Esophagus muscularis mucosa (tissue), 4 donors: ENCODE results near the gene DHX34. TPM values are rescaled to one million over a fixed set of nuclear protein-coding genes. Genes with fewer than 3 reads are reported as not detected.
"Not testable (repeated sequence)": the region's sequence is repeated elsewhere in the genome, so short reads cannot be mapped to it uniquely, and the experiment has no call there.

Experiments
- DNase-seq: peaks from one replicate; pipeline ENCODE4 v3.0.0-alpha.2; 2017; ENCODE audit errors: extremely low spot score
- H3K27ac ChIP-seq, 4 donors: fragments of 200-600 bp; sonication (generic); replicated peaks in 1 of 4; 1 replicate in 3 of 4; 2 replicates in 1 of 4; pipeline ENCODE4 v1.5.1; 2016 to 2019; ENCODE audit warnings: mild to moderate bottlenecking in 1 of 4
- H3K27me3 ChIP-seq, 4 donors: fragments of 200-600 bp; sonication (generic); one replicate each; pipeline versions ENCODE4 v1.5.1 to v1.6.0; 2016 to 2019
- H3K36me3 ChIP-seq, 4 donors: fragments of 200-600 bp; sonication (generic); one replicate each; pipeline ENCODE4 v1.5.1; 2016 to 2019
- H3K4me1 ChIP-seq, 4 donors: fragments of 200-600 bp; sonication (generic); one replicate each; pipeline ENCODE4 v1.5.1; 2016 to 2019
- H3K4me3 ChIP-seq, 4 donors: fragments of 200-600 bp; sonication (generic); 1 replicate in 2 of 4; 2 replicates in 2 of 4; pipeline ENCODE4 v1.5.1; 2016 to 2019; ENCODE audit warnings: mild to moderate bottlenecking in 4 of 4, moderate library complexity in 1 of 4
- H3K9me3 ChIP-seq, 4 donors: fragments of 200-600 bp; sonication (generic); 1 replicate in 3 of 4; 2 replicates in 1 of 4; pipeline ENCODE4 v1.5.1; 2016 to 2019
- CTCF ChIP-seq, 3 experiments: fragments of 200-600 bp in 2 of 3; fragments of 450-650 bp in 1 of 3; sonication (generic) in 2 of 3; IDR thresholded peaks; one replicate each; pipeline ENCODE4 v1.5.1; 2017 to 2019; ENCODE audit warnings: antibody characterized with exemption in 3 of 3, mild to moderate bottlenecking in 2 of 3, moderate library complexity in 1 of 3
- EP300 ChIP-seq: sonication (generic); formaldehyde crosslinking; IDR thresholded peaks from one replicate; pipeline ENCODE4 v1.6.1; 2017; ENCODE audit warnings: antibody characterized with exemption
- POLR2A ChIP-seq: fragments of 450-650 bp; IDR thresholded peaks from one replicate; pipeline ENCODE4 v1.6.1; 2017; ENCODE audit warnings: antibody characterized with exemption, moderate library complexity, mild to moderate bottlenecking, low read depth
- POLR2AphosphoS5 ChIP-seq, 2 donors: sonication (generic); formaldehyde crosslinking; IDR thresholded peaks; one replicate each; pipeline ENCODE4 v1.6.1; 2017; ENCODE audit warnings: antibody characterized with exemption in 2 of 2
- WGBS: methylation state at CpG from one replicate; pipeline ENCODE4 v1.1.5; 2018; 5-methylcytosine and 5-hydroxymethylcytosine counted together
- intact Hi-C: fragments of 100-400 bp; cut with DNase I; formaldehyde crosslinking; loops from one replicate; pipeline ENCODE4 v1.15.1; 2023
- total RNA-seq, 4 donors: library from RNA; depleted of rRNA; stranded (reverse); fragments of >200 nt; gene quantifications; one replicate each; pipeline versions ENCODE4 v1.1.0 to v1.2.1, GENCODE V29; 2016

Gene DHX34
- total RNA-seq, 4 donors from 2014 or later: 9.1 to 15.6 (median 12.2) TPM

GRCh38 chr19:47362321-47362720, 13.2 kb downstream of the DHX34 start:
- no peak for DNase-seq
- H3K4me3 ChIP-seq: no peak overlapping the region
- intact Hi-C loops: no loop called here
- peaks cover 73 to 100% (median 98%) of the 10 kb centered on the region in 4 donors for H3K36me3 ChIP-seq
- no peaks in the 10 kb centered on the region for H3K4me1 ChIP-seq
- 94% methylated on average over 16 of the region's 21 CpGs for WGBS
- TF ChIP-seq CTCF (IDR thresholded peaks at IDR 0.05) (no peak), EP300 (no peak), POLR2A (no peak), POLR2AphosphoS5 (IDR thresholded peaks at IDR 0.05) (no peak)
- no peaks in the 10 kb centered on the region for H3K27me3 ChIP-seq
- H3K27ac ChIP-seq: no peak overlapping the region
- H3K9me3 ChIP-seq: no peaks in the 10 kb centered on the region

- no peaks in the 10 kb centered on the region for H3K9me3 ChIP-seq
- intact Hi-C loops: no loop called here
- DNase-seq: no peak
- TF ChIP-seq EP300 (no peak), POLR2AphosphoS5 (IDR thresholded peaks at IDR 0.05) (no peak), CTCF (IDR thresholded peaks at IDR 0.05) (no peak), POLR2A (no peak)
- no peaks in the 10 kb centered on the region for H3K4me1 ChIP-seq
- H3K27ac ChIP-seq: no peak overlapping the region
- peaks cover 59 to 95% (median 91%) of the 10 kb centered on the region in 4 donors for H3K36me3 ChIP-seq
- H3K27me3 ChIP-seq: no peaks in the 10 kb centered on the region
- H3K4me3 ChIP-seq: no peak overlapping the region
- 86% methylated on average over 13 of the region's 13 CpGs for WGBS
Observed at GRCh38 chr19:47363758-47364531, 14.8 kb downstream of the DHX34 start.

- peaks cover 62 to 95% (median 92%) of the 10 kb centered on the region in 4 donors for H3K36me3 ChIP-seq
- DNase-seq, H3K27ac ChIP-seq, H3K27me3 ChIP-seq, intact Hi-C loops, H3K9me3 ChIP-seq, H3K4me3 ChIP-seq, H3K4me1 ChIP-seq: not testable (repeated sequence)
- WGBS: 85% methylated on average over 5 of the region's 10 CpGs
Observed at GRCh38 chr19:47365455-47365854, 16.3 kb downstream of the DHX34 start.

- no peaks in the 10 kb centered on the region for H3K4me1 ChIP-seq
- no peak for DNase-seq
- no peaks in the 10 kb centered on the region for H3K27me3 ChIP-seq
- peaks cover 54 to 95% (median 91%) of the 10 kb centered on the region in 4 donors for H3K36me3 ChIP-seq
- no peaks in the 10 kb centered on the region for H3K9me3 ChIP-seq
- WGBS: 69% methylated on average over 8 of the region's 10 CpGs
- no peak overlapping the region for H3K27ac ChIP-seq
- intact Hi-C loops: no loop called here
- TF ChIP-seq POLR2AphosphoS5 (IDR thresholded peaks at IDR 0.05) (no peak), CTCF (IDR thresholded peaks at IDR 0.05) (no peak), EP300 (no peak), POLR2A (no peak)
- no peak overlapping the region for H3K4me3 ChIP-seq
Observed at GRCh38 chr19:47370045-47370611, 21.0 kb downstream of the DHX34 start.

- intact Hi-C loops: no loop called here
- no peak overlapping the region for H3K27ac ChIP-seq
- no peak for DNase-seq
- H3K36me3 ChIP-seq: peaks cover 60 to 95% (median 92%) of the 10 kb centered on the region in 4 donors
- no peak overlapping the region for H3K4me3 ChIP-seq
- H3K27me3 ChIP-seq: no peaks in the 10 kb centered on the region
- WGBS: 86% methylated on average over 9 of the region's 9 CpGs
- H3K9me3 ChIP-seq: no peaks in the 10 kb centered on the region
- no peak for TF ChIP-seq POLR2A
- no peak for TF ChIP-seq EP300
- no peak for TF ChIP-seq CTCF (IDR thresholded peaks at IDR 0.05)
- no peak for TF ChIP-seq POLR2AphosphoS5 (IDR thresholded peaks at IDR 0.05)
- H3K4me1 ChIP-seq: no peaks in the 10 kb centered on the region
Observed at GRCh38 chr19:47371261-47371660, 22.1 kb downstream of the DHX34 start.
